ENCODE results near the gene MSLN.

MSLN gene

DNA sequence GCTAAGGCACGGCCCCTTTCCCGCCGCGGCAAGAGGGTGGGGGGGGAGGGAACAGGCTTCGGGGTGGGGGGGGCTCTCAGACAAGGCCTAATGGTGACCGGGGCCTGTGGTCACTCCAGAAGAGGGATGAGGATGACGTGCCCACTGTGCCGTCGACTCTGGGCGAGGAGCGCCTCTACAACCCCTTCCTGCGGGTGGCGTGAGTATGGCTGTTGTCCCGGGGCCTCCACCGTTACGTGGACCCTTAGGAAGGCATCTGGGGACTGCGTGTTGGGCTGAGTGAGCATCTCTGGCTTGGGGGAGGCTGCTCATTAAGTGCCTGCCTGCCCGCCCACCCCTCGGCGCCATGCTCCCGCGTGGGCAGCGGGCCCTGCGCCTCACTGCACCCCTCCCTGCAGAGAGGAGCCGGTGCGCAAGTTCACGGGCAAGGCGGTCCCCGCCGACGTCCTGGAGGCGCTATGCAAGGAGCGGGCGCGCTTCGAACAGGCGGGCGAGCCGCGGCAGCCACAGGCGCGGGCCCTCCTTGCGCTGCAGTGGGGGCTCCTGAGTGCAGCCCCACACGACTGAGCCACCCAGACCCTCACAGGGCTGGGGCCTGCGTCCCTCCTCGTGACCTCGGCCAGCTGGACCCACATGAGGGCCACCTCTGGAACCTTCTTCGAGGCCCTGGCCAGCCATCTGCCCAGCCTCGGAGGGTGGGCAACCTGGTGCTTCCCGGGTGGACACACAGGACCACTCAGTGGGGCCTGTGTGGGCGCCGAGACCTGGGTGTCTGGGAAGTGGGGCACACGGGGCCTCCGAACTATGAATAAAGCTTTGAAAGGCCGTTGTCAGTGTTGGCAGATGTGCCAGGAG, 31.4 kb upstream of the MSLN start:
- no peak for DNase-seq (ENCODE audit: low spot score)
- H3K27ac ChIP-seq: peak overlapping the region; percentile 95
- POLR2A ChIA-PET (ENCODE audit: low non-redundant PET): no interaction called here
- CTCF ChIA-PET: interaction anchor here (0.7 to 1.2 kb wide), 4 partner anchors 13 to 68 kb away, joined by 3 to 4 read pairs (median 4); partner anchors contain the start of gene MSLN
- TF ChIP-seq, protein P1, sequence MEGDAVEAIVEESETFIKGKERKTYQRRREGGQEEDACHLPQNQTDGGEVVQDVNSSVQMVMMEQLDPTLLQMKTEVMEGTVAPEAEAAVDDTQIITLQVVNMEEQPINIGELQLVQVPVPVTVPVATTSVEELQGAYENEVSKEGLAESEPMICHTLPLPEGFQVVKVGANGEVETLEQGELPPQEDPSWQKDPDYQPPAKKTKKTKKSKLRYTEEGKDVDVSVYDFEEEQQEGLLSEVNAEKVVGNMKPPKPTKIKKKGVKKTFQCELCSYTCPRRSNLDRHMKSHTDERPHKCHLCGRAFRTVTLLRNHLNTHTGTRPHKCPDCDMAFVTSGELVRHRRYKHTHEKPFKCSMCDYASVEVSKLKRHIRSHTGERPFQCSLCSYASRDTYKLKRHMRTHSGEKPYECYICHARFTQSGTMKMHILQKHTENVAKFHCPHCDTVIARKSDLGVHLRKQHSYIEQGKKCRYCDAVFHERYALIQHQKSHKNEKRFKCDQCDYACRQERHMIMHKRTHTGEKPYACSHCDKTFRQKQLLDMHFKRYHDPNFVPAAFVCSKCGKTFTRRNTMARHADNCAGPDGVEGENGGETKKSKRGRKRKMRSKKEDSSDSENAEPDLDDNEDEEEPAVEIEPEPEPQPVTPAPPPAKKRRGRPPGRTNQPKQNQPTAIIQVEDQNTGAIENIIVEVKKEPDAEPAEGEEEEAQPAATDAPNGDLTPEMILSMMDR (conservative IDR thresholded peaks at IDR 0.05; ENCODE audit: low read depth): no peak

DNA sequence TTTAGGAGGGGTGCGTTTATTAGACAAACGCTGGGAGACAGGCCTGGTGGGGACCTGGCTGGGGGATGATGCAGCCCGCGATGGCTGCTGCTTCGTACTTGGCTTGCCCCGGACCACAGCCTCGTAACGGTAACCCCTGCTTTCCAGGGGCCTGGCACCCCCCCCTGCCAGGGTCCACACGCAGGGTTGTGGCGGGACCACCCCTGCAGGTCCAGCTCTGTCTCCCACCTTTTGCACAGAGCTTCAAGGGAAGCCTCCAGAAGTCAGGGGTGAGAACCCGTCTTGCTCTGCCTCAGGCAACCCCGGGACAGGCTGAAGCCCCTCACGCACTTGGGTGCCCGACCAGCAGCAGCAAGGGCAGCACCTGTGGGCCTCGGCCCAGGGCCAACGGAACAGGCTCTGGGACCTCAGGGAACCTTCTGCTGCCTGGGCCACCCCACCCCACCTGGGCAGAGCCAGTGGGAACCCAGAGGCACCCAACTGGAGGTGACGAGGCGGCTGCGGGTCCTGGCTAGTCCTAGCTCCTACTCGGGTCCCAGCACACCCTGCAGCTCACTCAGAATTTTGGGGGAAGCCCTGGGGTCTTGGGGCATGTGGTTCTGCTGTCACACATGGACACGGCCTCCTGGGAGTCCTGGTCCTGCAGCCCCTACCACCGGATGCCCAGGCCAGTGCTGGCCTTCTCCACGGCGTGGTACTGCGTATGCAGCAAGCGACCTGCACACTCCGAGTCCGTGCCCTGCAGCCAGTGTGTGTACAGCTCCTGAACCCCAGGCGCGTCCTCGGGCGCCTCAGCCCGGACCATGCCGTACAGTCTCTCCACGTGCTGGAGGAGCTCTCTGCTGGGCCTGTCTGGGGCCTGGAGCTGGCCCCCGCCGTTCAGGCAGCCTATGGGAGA, 30.5 kb upstream of the MSLN start:
- TF ChIP-seq, protein P1 (conservative IDR thresholded peaks at IDR 0.05; ENCODE audit: low read depth): no peak
- POLR2A ChIA-PET (ENCODE audit: low non-redundant PET): no interaction called here
- no peak for DNase-seq (ENCODE audit: low spot score)
- H3K27ac ChIP-seq: peak overlapping the region; percentile 95
- CTCF ChIA-PET: interaction anchor here (0.6 to 1.2 kb wide), 4 partner anchors 14 to 69 kb away, joined by 3 to 4 read pairs (median 4); partner anchors contain the start of gene MSLN

DNA sequence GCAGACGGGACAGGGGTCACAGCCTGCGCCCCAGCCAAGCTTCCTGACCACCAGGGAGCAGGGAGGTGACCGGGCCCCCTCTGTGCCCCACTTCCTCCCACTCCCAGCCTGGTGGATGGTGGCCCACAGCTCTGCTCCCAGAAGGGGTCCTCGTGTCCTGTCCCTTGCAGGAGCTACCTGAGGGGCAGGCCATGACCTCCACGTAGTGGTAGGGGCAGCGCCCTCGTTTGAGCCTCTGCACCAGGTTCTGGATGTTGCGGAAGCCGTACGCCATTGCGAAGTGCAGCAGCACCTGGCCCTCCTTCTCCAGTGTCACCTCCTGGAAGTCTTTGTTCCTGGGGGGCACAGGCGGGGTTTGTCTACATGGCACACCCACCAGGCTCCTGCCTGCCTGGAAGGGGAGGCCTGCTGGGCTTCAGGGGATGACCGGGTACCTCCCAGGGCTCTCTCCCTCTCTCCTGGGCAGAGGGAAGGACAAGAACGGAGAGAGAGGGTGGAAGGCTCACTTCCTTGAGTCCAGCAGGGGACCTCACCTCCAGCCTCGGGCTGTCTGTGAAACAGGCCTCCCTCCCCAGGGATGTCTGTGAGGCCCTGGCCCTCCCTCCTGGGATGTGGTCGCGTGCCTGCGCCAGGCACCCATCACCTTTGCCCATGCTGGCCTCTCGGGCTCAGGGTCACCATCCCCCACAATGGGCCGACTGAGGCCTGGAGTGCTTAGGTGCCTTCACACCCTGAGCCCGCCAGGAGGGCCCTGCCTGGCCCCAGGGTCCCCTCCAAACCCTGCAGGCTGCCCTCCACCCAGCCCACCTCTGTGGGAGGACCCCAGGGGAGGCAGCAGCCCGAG, 29.6 kb upstream of the MSLN start:
- TF ChIP-seq, protein P1 (conservative IDR thresholded peaks at IDR 0.05; ENCODE audit: low read depth): no peak
- no peak for DNase-seq (ENCODE audit: low spot score)
- H3K27ac ChIP-seq: peak overlapping the region; percentile 95
- CTCF ChIA-PET: interaction anchor here (0.6 to 1.3 kb wide), 2 partner anchors 19 to 70 kb away, joined by 3 to 6 read pairs; no protein-coding TSS in a partner anchor
- POLR2A ChIA-PET (ENCODE audit: low non-redundant PET): no interaction called here

DNA sequence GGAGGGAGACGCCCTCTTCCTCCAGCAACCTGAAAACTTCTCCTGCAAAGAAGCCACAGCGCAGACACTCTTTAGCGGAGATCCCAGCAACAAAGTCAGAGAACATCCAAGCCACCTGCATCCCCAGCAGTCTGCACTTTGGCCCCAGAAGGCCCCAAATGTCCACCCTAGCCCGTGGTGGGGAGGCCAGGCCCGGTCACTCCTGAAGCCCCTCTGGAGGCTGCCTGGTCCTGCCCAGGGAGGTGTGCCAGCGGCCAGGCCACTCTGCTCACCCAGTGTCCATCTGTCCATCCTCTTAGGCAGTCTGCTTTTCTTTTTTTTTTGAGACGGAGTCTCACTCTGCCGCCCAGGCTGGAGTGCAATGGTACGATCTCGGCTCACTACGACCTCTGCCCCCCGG, 28.2 kb upstream of the MSLN start:
- peak overlapping the region; percentile 95 for H3K27ac ChIP-seq
- POLR2A ChIA-PET (ENCODE audit: low non-redundant PET): no interaction called here
- CTCF ChIA-PET: interaction anchor here (1.3 kb wide), 1 partner anchor 20 kb away, joined by 6 read pairs; no protein-coding TSS in a partner anchor
- TF ChIP-seq, protein P1 (conservative IDR thresholded peaks at IDR 0.05; ENCODE audit: low read depth): no peak
- no peak for DNase-seq (ENCODE audit: low spot score)

DNA sequence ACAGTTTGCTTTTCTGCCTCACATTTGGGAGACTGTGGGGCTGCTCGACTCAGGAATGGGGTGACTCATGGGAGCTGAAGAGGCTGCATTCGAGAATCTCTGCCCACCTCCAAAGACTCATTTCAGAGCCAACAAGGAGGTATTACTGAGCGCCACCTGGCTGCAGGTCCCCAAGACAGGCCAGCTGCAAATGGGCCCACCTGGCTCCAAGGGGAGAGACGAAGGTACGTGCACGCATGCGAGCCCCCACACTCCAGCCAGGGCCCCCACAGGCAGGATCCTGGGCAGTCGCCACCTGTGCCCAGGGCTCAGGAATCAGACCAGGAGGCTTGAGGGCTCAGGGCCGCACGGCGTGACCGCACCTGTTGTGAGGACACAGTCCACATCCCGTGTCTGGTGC, 27.6 kb upstream of the MSLN start:
- POLR2A ChIA-PET (ENCODE audit: low non-redundant PET): no interaction called here
- peak overlapping the region; percentile 95 for H3K27ac ChIP-seq
- no peak for DNase-seq (ENCODE audit: low spot score)
- TF ChIP-seq, protein P1 (conservative IDR thresholded peaks at IDR 0.05; ENCODE audit: low read depth): no peak
- CTCF ChIA-PET: interaction anchor here (0.6 to 0.9 kb wide), 2 partner anchors 8 to 22 kb away, joined by 3 read pairs; partner anchors contain the start of gene CIAO3
